B cell (primary cell): ENCODE results near the gene MED23.

ENCODE experiments used
- CTCF ChIP-seq: fragments of 200-600 bp; IDR thresholded peaks from one replicate; pipeline ENCODE4 v1.8.0; 2022; ENCODE audit warnings: antibody characterized with exemption, mild to moderate bottlenecking
- EZH2 ChIP-seq: IDR thresholded peaks from 2 replicates; pipeline ENCODE4 v1.6.1; 2012; ENCODE audit warnings: borderline replicate concordance, low read depth, mild to moderate bottlenecking, moderate library complexity, low read length; ENCODE audit not compliant: insufficient read depth, poor library complexity, severe bottlenecking

- TF ChIP-seq EZH2 (no peak), CTCF (no peak)
These were observed 18.2 kb upstream of the MED23 start for GRCh38 chr6:131646249-131646670.
